GM21825 (cell line): ENCODE data around the gene MAP3K20.
"Not testable (repeated sequence)": the region's sequence is repeated elsewhere in the genome, so short reads cannot be mapped to it uniquely, and the experiment has no call there.

ENCODE experiments used
- ATAC-seq: cut with Tn5 transposase; IDR thresholded peaks from one replicate; pipeline ENCODE4 v1.9.1; 2021; ENCODE audit warnings: mild to moderate bottlenecking, moderate library complexity; ENCODE audit not compliant: unreplicated experiment

Gene MAP3K20

GRCh38 chr2:173075781-173076580, at the start of gene MAP3K20:
Gene MAP3K20, plus strand, starts transcription at chr2:173075846. Its CDS starts 15,186 bp downstream, at chr2:173091032.
- ATAC-seq = peak; percentile 63

- ATAC-seq = no peak
Measured at GRCh38 chr2:173026479-173026878, 49.2 kb upstream of the MAP3K20 start.

- ATAC-seq = no peak
Measured at GRCh38 chr2:173027181-173028128, 48.2 kb upstream of the MAP3K20 start.

GRCh38 chr2:173028141-173028540, 47.5 kb upstream of the MAP3K20 start:
- ATAC-seq = no peak

- no peak for ATAC-seq
Measured at GRCh38 chr2:173028671-173029070, 47.0 kb upstream of the MAP3K20 start.

GRCh38 chr2:173030561-173031490, 44.8 kb upstream of the MAP3K20 start:
- no peak for ATAC-seq

GRCh38 chr2:173032032-173032431, 43.6 kb upstream of the MAP3K20 start:
- ATAC-seq = no peak

- ATAC-seq = no peak
Measured at GRCh38 chr2:173033084-173033483, 42.6 kb upstream of the MAP3K20 start.

- ATAC-seq = no peak
Measured at GRCh38 chr2:173034143-173034542, 41.5 kb upstream of the MAP3K20 start.

GRCh38 chr2:173037245-173038120, 38.2 kb upstream of the MAP3K20 start:
- ATAC-seq = no peak

- ATAC-seq = not testable (repeated sequence)
Measured at GRCh38 chr2:173038257-173038656, 37.4 kb upstream of the MAP3K20 start.

- ATAC-seq = no peak
Measured at GRCh38 chr2:173040729-173041128, 34.9 kb upstream of the MAP3K20 start.

GRCh38 chr2:173043476-173043875, 32.2 kb upstream of the MAP3K20 start:
- ATAC-seq = no peak

GRCh38 chr2:173043897-173044519, 31.6 kb upstream of the MAP3K20 start:
- ATAC-seq = no peak

GRCh38 chr2:173044686-173045085, 31.0 kb upstream of the MAP3K20 start:
- ATAC-seq = no peak

- ATAC-seq = no peak
Measured at GRCh38 chr2:173045181-173045580, 30.5 kb upstream of the MAP3K20 start.

GRCh38 chr2:173048522-173048896, 27.1 kb upstream of the MAP3K20 start:
- no peak for ATAC-seq

- ATAC-seq = peak; percentile 77
Measured at GRCh38 chr2:173048897-173049661, 26.6 kb upstream of the MAP3K20 start.
